GM12865 (cell line): ENCODE measurements around the gene CYCS.
A peak's percentile ranks its signal among the peaks of the same experiment; 100 is the strongest.
"Not testable (repeated sequence)": the region's sequence is repeated elsewhere in the genome, so short reads cannot be mapped to it uniquely, and the experiment has no call there.

Source experiments
- DNase-seq: peaks from one replicate; pipeline ENCODE4 v3.0.0; 2010; ENCODE audit warnings: low read depth
- H3K4me3 ChIP-seq: 2 replicates; pipeline ENCODE4 v1.5.1; 2011; ENCODE audit warnings: mild to moderate bottlenecking, low read depth, low read length, control low read depth
- CTCF ChIP-seq: IDR thresholded peaks from 2 replicates; pipeline ENCODE4 v1.5.1; 2011; ENCODE audit warnings: low read length, control low read depth, low read depth, inconsistent platforms; ENCODE audit not compliant: insufficient read depth; ENCODE audit errors: missing control alignments

CYCS gene

GRCh38 chr7:25121599-25121998 lies 3.5 kb downstream of the CYCS start:
- no peak for TF ChIP-seq CTCF
- no peak overlapping the region for H3K4me3 ChIP-seq

GRCh38 chr7:25119102-25119501 lies 6.0 kb downstream of the CYCS start:
- no peak overlapping the region for H3K4me3 ChIP-seq
- no peak for DNase-seq
- no peak for TF ChIP-seq CTCF

More at GRCh38 chr7:25121599-25121998, 3.5 kb downstream of the CYCS start:
- no peak for DNase-seq

GRCh38 chr7:25118048-25118753 lies 6.9 kb downstream of the CYCS start:
- DNase-seq: no peak
- peak overlapping the region; percentile 17; the same call in 1 of the 2 replicates for H3K4me3 ChIP-seq
- TF ChIP-seq CTCF: no peak

- H3K4me3 ChIP-seq: peak overlapping the region; percentile 4
- DNase-seq: peak; percentile 82
- no peak for TF ChIP-seq CTCF
Observed at GRCh38 chr7:25117226-25118047, 7.6 kb downstream of the CYCS start.

- DNase-seq: no peak
- no peak for TF ChIP-seq CTCF
- H3K4me3 ChIP-seq: no peak overlapping the region
Observed at GRCh38 chr7:25116621-25117020, 8.4 kb downstream of the CYCS start.

- not testable (repeated sequence) for DNase-seq, H3K4me3 ChIP-seq
Observed at GRCh38 chr7:25110514-25110913, 14.5 kb downstream of the CYCS start.

GRCh38 chr7:25109276-25109675 lies 15.8 kb downstream of the CYCS start:
- DNase-seq: no peak
- H3K4me3 ChIP-seq: no peak overlapping the region
- TF ChIP-seq CTCF: no peak
